GM21717 (cell line): ENCODE data around the gene PDZD11.
"Not testable (repeated sequence)": the region's sequence is repeated elsewhere in the genome, so short reads cannot be mapped to it uniquely, and the experiment has no call there.

Experiments
- ATAC-seq: cut with Tn5 transposase; IDR thresholded peaks from one replicate; pipeline ENCODE4 v1.9.1; 2021; ENCODE audit warnings: mild to moderate bottlenecking, moderate library complexity; ENCODE audit not compliant: unreplicated experiment

Gene PDZD11

GRCh38 chrX:70257423-70258288 lies 32.1 kb downstream of the PDZD11 start:
- no peak for ATAC-seq

- ATAC-seq: no peak
Measured at GRCh38 chrX:70255452-70255851, 34.3 kb downstream of the PDZD11 start.

- no peak for ATAC-seq
Measured at GRCh38 chrX:70254909-70255308, 34.8 kb downstream of the PDZD11 start.

- ATAC-seq: no peak
Measured at GRCh38 chrX:70254063-70254400, 35.7 kb downstream of the PDZD11 start.

- no peak for ATAC-seq
Measured at GRCh38 chrX:70253377-70254062, 36.2 kb downstream of the PDZD11 start.

- no peak for ATAC-seq
Measured at GRCh38 chrX:70252491-70252890, 37.2 kb downstream of the PDZD11 start.

GRCh38 chrX:70247252-70247651 lies 42.5 kb downstream of the PDZD11 start:
- ATAC-seq: no peak

GRCh38 chrX:70244881-70245280 lies 44.8 kb downstream of the PDZD11 start:
- no peak for ATAC-seq

GRCh38 chrX:70243601-70244000 lies 46.1 kb downstream of the PDZD11 start:
- not testable (repeated sequence) for ATAC-seq

GRCh38 chrX:70241501-70241900 lies 48.2 kb downstream of the PDZD11 start:
- ATAC-seq: no peak

GRCh38 chrX:70240751-70241150 lies 49.0 kb downstream of the PDZD11 start:
- ATAC-seq: no peak
